Activated T-helper 2 cell treated with anti-CD3 and anti-CD28 coated beads, Interferon-gamma antibody, Interleukin-2, Interleukin-4, amounts not matched to agents 10 μg/mL and 5 μg/mL and 100 μg/mL, durations not matched to agents 14 hours and 24 hours and 36 hours (primary cell): ENCODE measurements around the gene PPFIBP2. TPM values are rescaled to one million over a fixed set of nuclear protein-coding genes. Genes with fewer than 3 reads are reported as not detected.

Source experiments
- DNase-seq: peaks from one replicate; pipeline ENCODE4 v3.0.0; 2021; ENCODE audit warnings: low spot score
- H3K27ac Mint-ChIP-seq: one replicate; pipeline ENCODE4 v1.8.0; 2021; ENCODE audit warnings: mixed read lengths
- H3K27me3 Mint-ChIP-seq: one replicate; pipeline ENCODE4 v1.8.0; 2021; ENCODE audit warnings: low read depth, mixed read lengths
- H3K36me3 Mint-ChIP-seq: one replicate; pipeline ENCODE4 v1.8.0; 2021; ENCODE audit warnings: low read depth, mixed read lengths
- H3K4me1 Mint-ChIP-seq: one replicate; pipeline ENCODE4 v1.8.0; 2021; ENCODE audit warnings: low read depth, mixed read lengths
- H3K4me3 Mint-ChIP-seq: one replicate; pipeline ENCODE4 v1.8.0; 2021; ENCODE audit warnings: low read depth, mild to moderate bottlenecking, moderate library complexity, mixed read lengths
- H3K9me3 Mint-ChIP-seq: one replicate; pipeline ENCODE4 v1.8.0; 2021; ENCODE audit warnings: mixed read lengths
- intact Hi-C: fragments of 100-400 bp; cut with micrococcal nuclease; formaldehyde crosslinking; loops from one replicate; pipeline ENCODE4 v1.15.1; 2023
- total RNA-seq: library from RNA; stranded (reverse); gene quantifications from 2 replicates; pipeline ENCODE4 v1.2.3, GENCODE V29; 2022

Gene PPFIBP2
- total RNA-seq, 1 donor from 2014 or later = 1.1 TPM

DNA sequence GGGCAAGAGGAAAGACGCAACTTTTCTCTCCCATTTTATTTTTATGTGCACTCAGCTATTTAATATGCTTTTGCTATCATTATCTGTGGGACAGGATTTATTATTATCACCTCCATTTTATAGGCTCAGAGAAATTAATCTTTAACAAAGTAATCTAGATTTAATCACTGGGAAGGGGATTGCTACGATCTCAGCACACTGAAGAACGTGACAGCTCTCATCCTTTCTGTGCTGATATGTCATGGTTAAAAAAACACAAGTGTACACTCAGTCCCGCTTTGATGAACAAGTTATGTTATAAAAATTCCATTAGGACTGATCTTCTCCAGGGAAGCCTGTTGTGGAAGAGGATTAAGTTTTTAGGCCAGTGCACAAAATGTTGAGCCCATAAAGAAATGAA lies 121.9 kb downstream of the PPFIBP2 start:
- no peak for DNase-seq
- Mint-ChIP-seq H3K4me1 (no peaks in the 10 kb centered on the region), H3K27ac (no peak overlapping the region), H3K36me3 (no peaks in the 10 kb centered on the region), H3K4me3 (no peak overlapping the region), H3K9me3 (no peaks in the 10 kb centered on the region), H3K27me3 (no peaks in the 10 kb centered on the region)
- intact Hi-C loops = no loop called here

DNA sequence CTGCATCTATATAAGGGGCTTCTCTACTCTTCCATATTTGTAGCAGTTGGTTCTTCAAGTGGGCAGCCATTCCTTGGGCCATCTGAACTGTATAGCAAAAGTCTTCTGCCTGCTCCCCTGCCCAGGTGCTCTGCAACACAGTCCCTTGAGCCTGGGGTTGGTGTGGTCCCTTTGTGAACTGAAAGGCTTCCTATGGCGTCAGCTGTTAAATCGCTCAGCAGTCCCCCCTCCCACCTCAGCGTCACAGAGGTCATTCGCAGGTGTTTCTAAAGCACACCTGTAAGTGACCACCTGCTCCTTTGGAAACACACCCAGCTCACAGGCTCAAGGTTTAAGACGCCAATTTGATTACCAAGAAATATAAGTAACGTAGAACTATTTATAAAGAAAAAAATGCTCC lies 122.6 kb downstream of the PPFIBP2 start:
- H3K4me1 Mint-ChIP-seq = no peaks in the 10 kb centered on the region
- H3K36me3 Mint-ChIP-seq = no peaks in the 10 kb centered on the region
- H3K4me3 Mint-ChIP-seq = no peak overlapping the region
- H3K27ac Mint-ChIP-seq = no peak overlapping the region
- no peaks in the 10 kb centered on the region for H3K9me3 Mint-ChIP-seq
- H3K27me3 Mint-ChIP-seq = no peaks in the 10 kb centered on the region
- intact Hi-C loops = no loop called here
- no peak for DNase-seq

DNA sequence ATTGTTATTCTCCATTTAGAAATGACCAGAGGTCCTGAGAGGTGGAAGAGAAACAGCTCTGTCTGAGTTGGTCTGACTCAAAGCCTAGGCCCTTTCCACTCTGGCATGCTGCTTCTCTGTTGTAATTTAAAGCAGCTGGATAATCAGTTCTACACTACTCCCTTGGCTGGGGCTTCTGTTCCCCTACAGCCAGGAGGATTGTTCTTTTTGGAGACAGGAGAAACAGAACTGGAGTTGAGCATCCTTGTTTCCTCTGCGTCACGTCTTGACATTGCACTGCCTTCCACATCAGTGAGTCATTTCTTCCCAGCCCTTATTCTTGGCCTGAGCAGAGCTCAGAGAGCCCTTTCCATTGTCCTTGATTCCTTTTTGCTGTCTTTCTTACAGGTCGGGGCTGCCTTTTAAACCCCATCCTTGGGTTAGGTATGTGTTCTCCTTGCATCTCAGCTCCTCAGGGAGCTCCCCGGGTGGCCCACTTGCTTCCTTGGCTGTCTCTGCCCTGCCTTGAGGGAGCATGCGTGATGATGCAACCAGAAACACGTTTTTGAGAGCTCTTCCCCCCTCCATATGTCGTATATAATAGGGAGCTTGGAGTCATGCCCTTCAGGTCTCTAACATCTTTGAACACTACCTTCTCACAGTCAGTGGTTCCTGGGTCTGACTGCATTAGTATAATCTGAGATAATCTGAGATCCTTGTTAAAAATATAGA lies 123.8 kb downstream of the PPFIBP2 start:
- H3K4me1 Mint-ChIP-seq = no peaks in the 10 kb centered on the region
- H3K27ac Mint-ChIP-seq = no peak overlapping the region

DNA sequence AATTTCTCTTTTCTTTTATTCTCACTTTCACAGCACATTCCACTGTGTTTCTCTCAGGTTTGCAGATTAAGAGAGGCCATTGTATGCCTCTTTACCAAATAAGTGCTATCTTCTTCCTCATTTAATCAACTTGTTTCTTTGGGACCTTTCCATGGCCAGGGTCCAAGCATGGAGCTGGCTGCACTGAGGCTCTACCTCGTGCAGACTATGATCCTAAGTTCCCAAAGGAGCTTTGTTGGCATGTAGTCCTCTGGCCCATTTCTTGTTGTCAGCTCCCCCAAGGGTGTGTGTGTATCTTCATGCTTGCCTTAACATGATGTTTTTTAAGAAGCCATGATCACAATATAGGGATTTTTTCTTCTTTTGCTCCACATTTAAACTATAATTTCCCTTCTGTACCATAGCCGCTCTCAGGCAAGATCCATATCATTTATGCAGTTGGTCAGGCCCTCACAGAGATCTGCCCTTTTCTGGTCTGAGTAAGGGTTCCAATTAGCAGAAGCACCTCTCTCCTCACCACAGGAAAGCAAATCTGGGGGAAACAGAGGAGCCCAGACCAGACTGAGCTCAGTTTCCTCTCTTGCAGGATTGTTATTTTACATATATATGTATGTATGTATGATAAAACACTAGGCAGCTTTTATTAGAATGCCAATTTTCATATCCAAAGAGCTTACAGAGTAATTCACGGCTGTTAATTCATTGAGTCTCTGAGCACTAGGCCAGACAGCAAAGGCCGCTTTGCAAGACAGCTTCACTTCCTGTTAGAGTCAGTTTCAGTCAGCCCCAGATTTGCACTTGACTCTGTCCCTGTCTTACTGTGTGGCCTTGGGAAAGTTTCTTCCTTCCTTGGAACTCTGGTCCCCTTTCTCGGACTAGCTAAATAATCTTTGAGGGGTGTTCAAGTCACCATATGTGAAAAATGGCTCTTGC lies 125.2 kb downstream of the PPFIBP2 start:
- no peak overlapping the region for H3K27ac Mint-ChIP-seq
- H3K4me1 Mint-ChIP-seq = no peaks in the 10 kb centered on the region
- no peaks in the 10 kb centered on the region for H3K36me3 Mint-ChIP-seq
- no peaks in the 10 kb centered on the region for H3K27me3 Mint-ChIP-seq
- no peaks in the 10 kb centered on the region for H3K9me3 Mint-ChIP-seq
- no peak overlapping the region for H3K4me3 Mint-ChIP-seq
- no peak for DNase-seq
- intact Hi-C loops = no loop called here

More for the DNA sequence above, 123.8 kb downstream of the PPFIBP2 start:
- no peaks in the 10 kb centered on the region for H3K9me3 Mint-ChIP-seq
- H3K27me3 Mint-ChIP-seq = no peaks in the 10 kb centered on the region
- no peak for DNase-seq
- H3K36me3 Mint-ChIP-seq = no peaks in the 10 kb centered on the region
- intact Hi-C loops = no loop called here
- H3K4me3 Mint-ChIP-seq = no peak overlapping the region

DNA sequence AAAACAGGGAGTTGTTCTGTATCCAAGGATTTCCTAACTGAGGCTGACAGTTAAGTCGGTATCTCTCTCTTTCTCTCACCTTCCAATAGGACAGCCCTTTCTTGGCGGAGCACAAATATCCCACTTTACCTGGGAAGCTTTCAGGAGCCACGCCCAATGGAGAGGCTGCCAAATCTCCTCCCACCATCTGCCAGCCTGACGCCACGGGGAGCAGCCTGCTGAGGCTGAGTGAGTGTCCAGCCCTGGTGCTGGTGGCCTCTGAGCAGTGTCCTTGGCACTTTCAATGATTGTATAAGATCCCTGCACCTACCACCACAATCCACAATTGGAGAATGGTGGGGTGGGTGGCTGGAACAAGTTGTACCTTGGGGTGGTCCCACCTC lies 125.8 kb downstream of the PPFIBP2 start:
- Mint-ChIP-seq H3K27ac (no peak overlapping the region), H3K36me3 (no peaks in the 10 kb centered on the region)

DNA sequence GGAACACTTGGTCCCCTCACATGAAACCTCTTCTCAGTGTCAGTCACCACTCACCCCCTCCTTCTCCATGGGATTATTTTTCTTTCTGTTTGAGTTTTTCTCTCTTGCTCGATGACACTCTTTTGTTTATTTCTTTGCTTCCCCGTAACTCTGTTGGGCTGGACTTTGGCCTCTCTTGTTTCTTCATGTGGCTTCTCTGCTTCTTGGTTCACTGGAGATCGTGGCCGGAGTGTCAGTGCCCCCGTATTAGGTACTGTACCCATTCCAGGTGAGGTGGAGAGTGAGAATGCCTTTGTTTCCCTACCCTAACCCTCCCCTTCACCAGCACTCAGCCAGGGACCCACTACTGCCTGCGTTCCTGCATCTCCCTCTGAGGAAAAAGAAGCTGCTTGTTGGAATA lies 127.0 kb downstream of the PPFIBP2 start:
- H3K27ac Mint-ChIP-seq = no peak overlapping the region
- no peaks in the 10 kb centered on the region for H3K4me1 Mint-ChIP-seq
- no peak overlapping the region for H3K4me3 Mint-ChIP-seq
- intact Hi-C loops = no loop called here
- H3K27me3 Mint-ChIP-seq = no peaks in the 10 kb centered on the region
- no peak for DNase-seq
- no peaks in the 10 kb centered on the region for H3K9me3 Mint-ChIP-seq
- H3K36me3 Mint-ChIP-seq = no peaks in the 10 kb centered on the region

More for the DNA sequence above, 125.8 kb downstream of the PPFIBP2 start:
- intact Hi-C loops = no loop called here
- DNase-seq = no peak
- no peak overlapping the region for H3K4me3 Mint-ChIP-seq
- no peaks in the 10 kb centered on the region for H3K9me3 Mint-ChIP-seq
- no peaks in the 10 kb centered on the region for H3K4me1 Mint-ChIP-seq
- H3K27me3 Mint-ChIP-seq = no peaks in the 10 kb centered on the region

DNA sequence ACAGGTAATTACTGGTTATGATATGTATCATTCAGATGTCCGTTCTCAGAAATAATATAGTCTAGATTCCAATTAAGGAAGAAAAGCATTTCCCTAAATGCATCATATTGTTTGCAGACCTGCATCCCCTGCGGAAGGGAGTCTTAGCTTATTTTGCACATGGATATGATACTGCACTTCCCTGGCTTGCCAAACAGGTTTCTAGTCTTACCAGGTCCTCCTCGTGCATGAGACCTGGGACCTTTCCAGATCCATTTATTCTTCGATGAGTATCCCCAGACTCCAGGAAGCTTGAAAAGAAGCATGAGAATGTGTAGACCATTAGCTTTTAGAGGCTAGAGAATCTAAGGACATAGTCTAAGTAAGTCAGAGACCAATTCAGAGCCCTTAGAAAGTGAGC lies 128.9 kb downstream of the PPFIBP2 start:
- no peak overlapping the region for H3K27ac Mint-ChIP-seq
- no peak for DNase-seq
- H3K4me3 Mint-ChIP-seq = no peak overlapping the region
- intact Hi-C loops = no loop called here
- H3K4me1 Mint-ChIP-seq = no peaks in the 10 kb centered on the region
- H3K9me3 Mint-ChIP-seq = no peaks in the 10 kb centered on the region
- no peaks in the 10 kb centered on the region for H3K27me3 Mint-ChIP-seq
- H3K36me3 Mint-ChIP-seq = no peaks in the 10 kb centered on the region

DNA sequence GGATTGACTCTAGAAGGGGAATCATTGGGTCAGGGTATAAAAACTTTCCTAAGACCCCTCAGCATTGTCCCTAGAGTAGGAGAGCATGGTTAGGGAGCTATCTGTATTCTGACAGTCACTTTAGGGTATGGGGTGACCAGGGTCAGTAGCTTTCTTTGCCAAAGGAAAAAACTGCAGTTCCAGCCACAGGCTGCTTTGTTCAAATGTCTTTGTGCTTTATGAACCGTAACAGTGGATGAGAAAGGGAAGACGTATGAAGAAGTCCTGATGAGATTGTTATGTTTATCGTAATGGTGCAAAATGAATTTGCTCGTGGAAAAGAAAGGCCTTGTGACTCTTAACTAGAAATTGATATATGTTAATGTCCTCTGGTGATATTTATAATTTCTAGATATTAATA lies 129.5 kb downstream of the PPFIBP2 start:
- Mint-ChIP-seq H3K27ac (no peak overlapping the region), H3K36me3 (no peaks in the 10 kb centered on the region), H3K27me3 (no peaks in the 10 kb centered on the region), H3K4me3 (no peak overlapping the region), H3K4me1 (no peaks in the 10 kb centered on the region), H3K9me3 (no peaks in the 10 kb centered on the region)
- no peak for DNase-seq
- intact Hi-C loops = no loop called here

DNA sequence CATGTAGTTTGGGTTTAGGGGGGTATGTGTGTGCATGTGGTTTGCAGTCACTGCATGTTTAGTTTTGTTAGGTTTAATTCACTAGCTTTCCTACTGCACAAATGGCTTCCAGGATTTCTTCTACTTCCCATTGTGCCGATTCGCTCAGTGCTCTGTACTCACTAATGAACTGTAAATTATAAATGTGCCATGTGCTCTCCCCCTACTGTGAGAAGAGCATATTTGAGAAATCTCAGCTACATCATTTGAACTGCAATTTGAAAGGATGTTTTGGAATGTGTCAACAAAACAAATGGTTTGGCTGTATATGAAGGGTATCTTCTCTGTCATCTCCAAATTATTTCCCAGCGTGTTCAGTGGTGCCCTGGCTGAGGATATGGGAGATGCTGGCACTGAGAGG lies 131.4 kb downstream of the PPFIBP2 start:
- Mint-ChIP-seq H3K27me3 (no peaks in the 10 kb centered on the region), H3K36me3 (no peaks in the 10 kb centered on the region), H3K9me3 (no peaks in the 10 kb centered on the region), H3K4me1 (no peaks in the 10 kb centered on the region), H3K4me3 (no peak overlapping the region), H3K27ac (no peak overlapping the region)
- intact Hi-C loops = no loop called here
- no peak for DNase-seq

DNA sequence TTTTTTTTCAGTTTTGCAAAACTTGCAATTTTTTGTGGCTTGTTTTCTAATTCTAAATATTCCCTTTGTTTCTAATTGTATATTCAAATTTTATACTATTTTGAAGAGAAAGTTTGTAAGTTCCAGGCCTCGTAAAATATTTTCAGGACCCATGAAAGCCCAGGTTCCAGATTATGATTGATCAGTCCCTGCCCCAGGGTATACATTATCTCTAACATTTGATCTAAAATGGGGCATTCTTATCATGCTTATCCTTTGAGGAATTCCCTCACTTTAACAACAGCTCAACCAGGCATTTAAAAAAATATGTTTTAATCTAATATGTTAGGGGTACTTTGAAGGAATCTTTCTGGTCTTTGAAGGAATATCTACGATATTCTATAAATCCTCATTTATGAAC lies 133.1 kb downstream of the PPFIBP2 start:
- Mint-ChIP-seq H3K4me1 (no peaks in the 10 kb centered on the region), H3K36me3 (no peaks in the 10 kb centered on the region), H3K27me3 (no peaks in the 10 kb centered on the region), H3K9me3 (no peaks in the 10 kb centered on the region), H3K27ac (no peak overlapping the region), H3K4me3 (no peak overlapping the region)
- DNase-seq = no peak
- intact Hi-C loops = no loop called here

DNA sequence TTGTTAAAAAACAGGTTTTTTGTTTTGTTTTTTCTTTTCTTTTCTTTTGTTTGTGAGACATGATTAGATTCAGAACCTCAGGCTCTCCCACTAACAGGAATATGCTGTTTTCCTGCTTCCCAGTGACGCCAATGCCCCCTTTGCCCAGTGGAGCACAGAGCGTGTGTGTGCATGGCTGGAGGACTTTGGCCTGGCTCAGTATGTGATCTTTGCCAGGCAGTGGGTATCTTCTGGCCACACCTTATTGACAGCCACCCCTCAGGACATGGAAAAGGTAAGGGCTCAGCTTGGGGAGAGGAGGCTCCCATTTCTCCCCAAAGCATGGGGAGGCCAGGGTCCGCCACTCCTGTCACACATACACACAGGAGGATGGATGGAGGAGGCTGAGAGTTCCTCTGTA lies 134.5 kb downstream of the PPFIBP2 start:
- intact Hi-C loops = no loop called here
- H3K27me3 Mint-ChIP-seq = no peaks in the 10 kb centered on the region
- no peaks in the 10 kb centered on the region for H3K36me3 Mint-ChIP-seq
- no peak overlapping the region for H3K27ac Mint-ChIP-seq
- no peaks in the 10 kb centered on the region for H3K9me3 Mint-ChIP-seq
- no peaks in the 10 kb centered on the region for H3K4me1 Mint-ChIP-seq
- no peak for DNase-seq
- H3K4me3 Mint-ChIP-seq = no peak overlapping the region

DNA sequence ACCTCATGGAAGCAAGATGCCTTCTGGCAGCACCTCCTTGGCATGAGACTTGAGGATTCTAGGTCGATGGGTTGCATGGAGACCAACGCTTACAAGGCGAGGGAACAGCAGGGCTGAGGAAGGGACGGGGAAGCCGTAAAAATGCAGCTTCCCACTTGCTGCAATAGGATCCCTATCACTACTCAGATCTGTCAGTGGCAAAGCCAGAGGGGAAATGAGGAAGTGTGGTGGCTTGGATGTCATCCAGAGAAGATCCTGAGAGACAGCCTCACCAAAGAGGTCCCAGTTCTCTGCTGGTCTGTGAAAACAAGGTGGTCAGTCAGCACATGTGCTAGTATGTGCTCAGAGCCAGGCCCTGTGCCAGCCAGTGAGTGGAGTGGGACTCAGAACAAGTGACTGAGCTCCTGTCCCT lies 137.3 kb downstream of the PPFIBP2 start:
- no peaks in the 10 kb centered on the region for H3K4me1 Mint-ChIP-seq
- H3K27me3 Mint-ChIP-seq = no peaks in the 10 kb centered on the region
- H3K9me3 Mint-ChIP-seq = no peaks in the 10 kb centered on the region
- H3K4me3 Mint-ChIP-seq = no peak overlapping the region
- DNase-seq = no peak
- intact Hi-C loops = no loop called here
- H3K27ac Mint-ChIP-seq = no peak overlapping the region
- no peaks in the 10 kb centered on the region for H3K36me3 Mint-ChIP-seq

DNA sequence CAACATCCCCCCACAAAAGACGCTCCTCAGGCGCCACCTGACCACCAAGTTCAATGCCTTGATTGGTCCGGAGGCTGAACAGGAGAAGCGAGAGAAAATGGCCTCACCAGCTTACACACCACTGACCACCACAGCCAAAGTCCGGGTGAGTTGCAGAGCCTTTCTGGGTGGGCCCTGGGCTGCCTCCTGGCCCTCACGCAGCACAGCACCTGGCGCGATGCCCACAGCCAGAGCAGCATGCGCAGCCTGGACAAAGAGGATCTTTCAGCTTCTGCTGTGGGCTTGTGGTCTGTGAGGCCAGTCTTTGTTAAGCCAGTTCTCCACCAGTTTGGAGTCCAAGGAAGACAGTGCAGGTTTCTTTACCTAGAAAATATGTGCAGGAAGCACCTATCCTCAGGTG lies 137.9 kb downstream of the PPFIBP2 start:
- intact Hi-C loops = no loop called here
- H3K4me3 Mint-ChIP-seq = no peak overlapping the region
- no peaks in the 10 kb centered on the region for H3K27me3 Mint-ChIP-seq
- H3K4me1 Mint-ChIP-seq = no peaks in the 10 kb centered on the region
- no peaks in the 10 kb centered on the region for H3K36me3 Mint-ChIP-seq
- no peak overlapping the region for H3K27ac Mint-ChIP-seq
- no peaks in the 10 kb centered on the region for H3K9me3 Mint-ChIP-seq
- DNase-seq = no peak
